GM12864 (cell line): Measurements from ENCODE around the gene LDLRAD4.

Experiments used
- DNase-seq: peaks from one replicate; pipeline ENCODE4 v3.0.0-alpha.2; 2011; ENCODE audit warnings: low read depth
- H3K4me3 ChIP-seq: 2 replicates; pipeline ENCODE4 v1.5.1; 2011; ENCODE audit warnings: mild to moderate bottlenecking, low read depth, low read length, control low read depth
- CTCF ChIP-seq: IDR thresholded peaks from 2 replicates; pipeline ENCODE4 v1.5.1; 2011; ENCODE audit warnings: low read depth, mild to moderate bottlenecking, moderate library complexity, low read length, control low read depth, inconsistent platforms; ENCODE audit errors: missing control alignments

Gene LDLRAD4

GRCh38 chr18:13442451-13442850, 223.9 kb downstream of the LDLRAD4 start:
- H3K4me3 ChIP-seq, result no peak overlapping the region
- DNase-seq, result no peak
- TF ChIP-seq CTCF, result no peak

GRCh38 chr18:13443552-13443951, 225.0 kb downstream of the LDLRAD4 start:
- H3K4me3 ChIP-seq, result no peak overlapping the region
- TF ChIP-seq CTCF, result no peak
- no peak for DNase-seq

- no peak overlapping the region for H3K4me3 ChIP-seq
- TF ChIP-seq CTCF, result no peak
- DNase-seq, result no peak
These were observed 226.1 kb downstream of the LDLRAD4 start for GRCh38 chr18:13444430-13445240.

GRCh38 chr18:13445241-13445897, 226.8 kb downstream of the LDLRAD4 start:
- H3K4me3 ChIP-seq, result no peak overlapping the region
- TF ChIP-seq CTCF, result no peak
- DNase-seq, result no peak

GRCh38 chr18:13446024-13446423, 227.5 kb downstream of the LDLRAD4 start:
- no peak overlapping the region for H3K4me3 ChIP-seq
- TF ChIP-seq CTCF, result no peak
- DNase-seq, result no peak

- no peak for TF ChIP-seq CTCF
- no peak for DNase-seq
- H3K4me3 ChIP-seq, result no peak overlapping the region
These were observed 228.3 kb downstream of the LDLRAD4 start for GRCh38 chr18:13446610-13447461.
